ENCODE measurements around the gene COQ8A. TPM values are rescaled to one million over a fixed set of nuclear protein-coding genes. Genes with fewer than 3 reads are reported as not detected.

The COQ8A gene
- polyA plus RNA-seq, 3 donors = 113 to 120 (median 114) TPM

DNA sequence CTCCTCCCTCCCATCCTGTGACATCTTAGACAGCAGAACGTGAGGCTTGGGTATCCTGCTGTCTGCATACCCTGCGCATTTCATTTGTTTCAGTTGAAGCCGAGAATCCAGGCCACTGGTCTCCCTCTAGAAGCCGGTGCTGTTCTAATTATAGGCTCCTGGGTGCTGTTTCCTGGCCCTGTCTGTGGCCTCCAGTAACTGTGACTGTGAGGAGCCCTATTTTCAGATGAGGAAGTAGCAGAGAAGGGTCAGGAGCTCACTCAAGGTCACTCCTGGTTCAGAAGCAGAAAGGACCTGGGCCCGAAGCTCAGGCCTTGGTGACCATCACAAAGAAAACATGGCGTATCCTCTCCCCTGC is 24.0 kb downstream of the COQ8A start:
- H3K27ac ChIP-seq (ENCODE audit: low read depth, low read length) = no peak overlapping the region
- 63 to 74% (median 73%) methylated on average over 6 of the region's 6 CpGs for WGBS, 3 donors

DNA sequence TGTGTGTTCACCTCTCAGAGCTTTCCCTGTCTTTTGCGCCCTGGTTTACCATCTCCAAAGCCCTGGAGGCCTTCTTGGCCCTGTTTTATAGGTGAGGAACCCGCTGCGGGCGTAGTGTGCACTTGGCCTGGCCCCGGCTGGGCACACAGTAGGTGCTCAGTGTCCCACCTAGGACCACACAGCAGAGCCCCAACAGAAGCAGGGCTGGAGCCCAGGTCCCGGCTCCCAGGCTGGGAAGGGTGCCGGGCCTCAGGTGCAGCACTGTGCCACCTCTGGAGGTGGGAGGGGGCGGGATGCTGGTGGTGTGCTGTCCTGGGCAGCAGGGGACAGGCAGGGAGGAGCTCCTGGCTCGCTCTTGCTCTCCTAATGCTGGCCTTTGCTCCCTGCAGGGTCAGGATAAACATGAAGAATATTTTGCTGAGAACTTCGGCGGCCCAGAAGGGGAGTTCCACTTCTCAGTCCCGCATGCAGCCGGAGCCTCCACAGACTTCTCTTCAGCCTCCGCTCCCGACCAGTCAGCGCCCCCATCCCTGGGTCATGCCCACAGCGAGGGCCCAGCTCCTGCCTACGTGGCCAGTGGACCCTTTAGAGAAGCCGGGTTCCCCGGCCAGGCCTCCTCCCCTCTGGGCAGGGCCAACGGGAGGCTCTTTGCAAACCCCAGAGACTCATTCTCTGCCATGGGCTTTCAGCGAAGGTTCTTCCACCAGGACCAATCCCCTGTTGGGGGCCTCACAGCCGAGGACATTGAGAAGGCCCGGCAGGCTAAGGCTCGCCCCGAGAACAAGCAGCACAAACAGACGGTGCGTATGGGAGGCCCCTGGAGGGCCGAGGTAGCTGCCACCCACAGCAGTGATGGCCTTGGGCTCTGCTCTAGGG is 24.8 kb downstream of the COQ8A start:
- H3K27ac ChIP-seq (ENCODE audit: low read depth, low read length) = no peak overlapping the region
- WGBS, 3 donors = 88 to 94% (median 93%) methylated on average over 28 to 29 of the region's 29 CpGs

DNA sequence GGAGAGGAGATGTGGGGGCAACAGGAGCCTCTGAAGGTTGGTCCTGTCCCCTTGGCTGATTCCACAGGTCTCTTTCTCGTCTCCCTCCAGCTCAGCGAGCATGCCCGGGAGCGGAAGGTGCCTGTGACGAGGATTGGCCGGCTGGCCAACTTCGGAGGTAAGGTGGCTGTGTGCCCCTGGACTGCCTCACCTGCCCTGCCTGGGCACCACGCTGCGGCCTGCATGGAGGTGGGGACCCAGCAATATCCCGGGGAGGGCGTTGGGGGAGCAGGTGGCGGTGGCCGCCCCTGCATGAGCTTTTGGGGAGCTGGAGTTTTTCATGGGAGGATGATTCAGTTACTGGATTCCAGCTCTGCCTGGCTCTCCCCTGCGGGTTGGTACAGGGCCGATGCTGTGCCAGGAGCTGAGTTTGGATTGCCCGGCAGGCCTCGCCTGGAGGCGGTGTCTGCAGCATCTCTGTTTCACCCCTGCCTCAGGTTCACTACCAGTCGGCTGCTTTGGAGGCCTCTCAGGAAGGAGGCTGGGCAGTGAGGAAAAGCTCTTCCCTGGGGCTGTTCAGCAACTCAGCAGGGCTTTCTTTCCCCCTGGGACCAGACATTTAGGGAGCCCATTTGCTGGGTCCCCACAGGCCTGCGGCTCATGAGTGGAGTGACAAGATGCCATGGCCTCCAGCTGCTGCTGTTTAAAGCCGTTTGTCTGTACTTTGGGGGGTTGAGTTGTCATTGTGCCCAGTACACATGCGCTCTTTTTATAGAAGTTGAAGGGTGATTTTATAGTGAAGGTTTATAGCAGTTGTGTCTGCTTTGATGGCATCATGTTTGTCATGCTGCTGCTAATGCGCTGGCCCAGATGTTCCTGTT is 25.7 kb downstream of the COQ8A start:
- no peak overlapping the region for H3K27ac ChIP-seq (ENCODE audit: low read depth, low read length)
- 93 to 95% (median 93%) methylated on average over 23 of the region's 23 CpGs for WGBS, 3 donors

DNA sequence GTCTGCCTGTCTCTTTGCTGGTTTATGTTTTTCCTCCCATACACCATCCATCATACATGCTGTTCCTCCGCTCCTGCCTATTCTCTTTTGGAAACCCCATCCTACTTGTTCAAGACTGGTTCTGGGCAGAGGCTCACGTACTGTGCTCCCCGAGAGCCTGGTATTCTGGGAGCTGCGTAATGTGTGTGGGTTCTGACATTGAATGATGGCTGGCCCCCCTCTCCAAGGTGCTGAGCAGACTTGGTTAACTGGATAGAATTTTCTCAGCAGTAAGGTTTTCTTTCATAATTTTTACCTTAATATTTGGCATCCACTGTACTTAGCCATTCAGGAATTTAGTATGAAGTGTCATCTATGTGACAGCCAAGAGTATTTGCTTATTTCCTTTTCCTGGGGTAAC is 26.6 kb downstream of the COQ8A start:
- H3K27ac ChIP-seq (ENCODE audit: low read depth, low read length) = no peak overlapping the region

DNA sequence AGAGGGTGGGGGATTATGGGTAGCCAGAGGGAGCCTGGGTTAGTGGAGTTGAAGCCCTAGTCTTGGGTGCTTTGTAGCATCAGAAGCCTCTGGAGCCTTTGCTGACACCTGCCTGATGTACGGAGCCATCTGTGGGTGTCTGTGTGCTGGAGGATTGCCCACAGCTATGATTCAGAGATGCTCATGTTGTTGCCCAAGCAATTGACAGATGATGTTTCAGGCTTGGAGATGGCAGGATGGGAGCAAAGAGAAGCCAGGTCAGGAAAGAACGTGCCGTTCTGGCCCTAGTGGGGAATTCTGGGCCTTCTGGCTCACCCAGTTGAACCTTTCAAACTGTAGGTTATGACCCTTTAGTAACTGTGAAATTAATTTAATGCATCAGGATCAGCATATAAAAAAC is 27.6 kb downstream of the COQ8A start:
- H3K27ac ChIP-seq (ENCODE audit: low read depth, low read length) = no peak overlapping the region
- WGBS, 3 donors = 73 to 93% (median 79%) methylated on average over 3 of the region's 3 CpGs

More for the DNA sequence above, 26.6 kb downstream of the COQ8A start:
- WGBS, 3 donors = 92 to 97% (median 95%) methylated on average over 4 of the region's 4 CpGs

DNA sequence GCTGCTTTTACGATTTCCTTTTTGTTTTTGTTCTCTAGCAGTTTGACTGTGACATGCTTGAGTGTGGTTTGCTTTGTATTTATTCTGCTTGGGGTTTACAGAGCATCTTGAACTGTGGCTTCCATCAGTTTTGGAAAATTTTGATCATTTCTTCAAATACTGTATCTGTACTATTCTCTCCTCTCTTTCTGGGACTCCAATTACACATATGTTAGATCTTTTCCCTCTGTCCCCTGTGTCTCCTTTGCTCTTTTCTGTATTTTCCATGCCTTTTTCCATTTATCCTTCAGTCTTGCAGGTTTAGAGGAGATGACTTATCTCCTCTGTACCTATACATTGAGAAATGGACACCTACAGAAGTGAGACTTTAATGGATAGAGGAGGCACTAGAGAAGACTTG is 31.7 kb downstream of the COQ8A start:
- 94 to 100% (median 96%) methylated on average over 1 of the region's 1 CpG for WGBS, 3 donors

DNA sequence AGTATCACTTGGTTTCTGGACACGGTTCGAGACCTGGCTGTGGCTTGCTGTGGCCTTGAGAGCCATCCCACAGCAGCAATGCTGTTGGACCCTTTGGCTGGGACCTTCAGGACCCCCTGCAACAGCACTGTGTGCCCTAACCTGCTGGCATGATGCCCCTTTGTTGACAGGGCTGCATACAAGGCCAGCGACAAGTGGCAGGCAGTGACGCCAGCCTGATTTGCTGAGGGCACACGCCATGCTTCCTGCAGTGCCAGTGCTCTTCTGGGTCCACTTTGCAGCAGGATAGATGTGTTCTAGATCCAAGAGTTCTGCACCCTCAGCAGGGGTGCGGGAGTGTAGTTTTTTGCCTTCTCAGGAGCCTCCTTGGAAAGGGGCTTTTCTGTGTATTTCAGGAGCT is 32.8 kb downstream of the COQ8A start:
- H3K27ac ChIP-seq (ENCODE audit: low read depth, low read length) = no peak overlapping the region
- 47 to 93% (median 84%) methylated on average over 6 of the region's 6 CpGs for WGBS, 3 donors

More for the DNA sequence above, 31.7 kb downstream of the COQ8A start:
- H3K27ac ChIP-seq (ENCODE audit: low read depth, low read length) = no peak overlapping the region

DNA sequence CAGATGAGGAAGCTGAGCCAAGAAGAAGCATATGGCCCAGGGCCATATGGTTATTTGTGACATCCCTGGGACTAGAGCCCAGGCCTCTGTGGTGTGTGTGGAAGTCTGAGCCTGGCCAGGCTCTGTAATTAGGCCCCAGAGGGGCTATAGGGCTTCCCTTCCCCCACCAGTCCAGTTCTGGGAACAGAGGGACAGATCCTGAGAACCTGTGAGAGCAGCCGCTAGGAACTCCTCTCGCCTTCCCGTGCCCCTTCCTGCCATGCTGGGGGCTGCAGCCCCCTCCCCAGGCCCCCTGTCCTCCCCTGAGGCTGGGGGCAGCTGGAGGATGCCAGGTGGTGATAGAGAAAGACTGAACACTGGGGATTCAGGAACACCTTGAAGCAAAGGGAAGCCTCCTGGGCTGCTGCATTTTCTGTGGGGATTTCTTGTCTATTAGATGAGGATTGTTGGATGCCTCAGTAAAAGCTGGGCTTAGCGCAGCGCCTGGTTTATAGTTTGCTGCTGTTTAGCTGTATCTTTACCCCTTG is 33.3 kb downstream of the COQ8A start:
- WGBS, 3 donors = 62 to 73% (median 72%) methylated on average over 5 of the region's 5 CpGs
- H3K27ac ChIP-seq (ENCODE audit: low read depth, low read length) = peak overlapping the region; percentile 77

DNA sequence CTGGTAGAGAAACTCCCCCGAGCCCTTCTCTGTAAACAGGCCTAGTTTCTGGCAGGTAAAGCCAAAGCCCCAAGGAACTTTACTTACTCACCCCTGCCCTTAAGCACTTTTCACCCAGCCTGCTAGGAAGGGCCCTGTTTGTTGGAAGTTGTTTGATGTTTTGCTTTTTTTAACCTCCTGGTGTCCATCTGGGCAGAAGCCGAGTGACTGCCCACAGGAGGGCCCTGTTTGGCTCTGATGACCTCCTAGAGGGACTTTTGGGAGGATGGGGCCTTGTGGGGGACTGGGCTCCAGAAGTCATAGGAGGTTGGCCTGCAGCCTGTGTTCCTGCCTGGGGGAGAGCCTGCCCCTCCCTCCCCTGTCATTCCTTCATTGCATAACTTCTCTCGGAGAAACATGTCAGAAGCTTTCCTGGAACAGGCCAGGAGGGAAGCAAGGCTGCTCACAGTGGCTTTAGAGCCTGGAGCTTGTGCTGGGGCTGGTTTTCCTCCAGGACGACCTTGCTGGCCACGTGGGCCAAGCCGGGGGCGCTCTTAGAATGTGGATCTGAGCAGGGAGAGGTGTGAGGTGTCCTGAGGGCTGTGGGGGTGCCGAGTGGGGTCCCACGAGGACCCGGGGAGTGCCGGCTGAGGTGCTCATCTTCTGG is 33.9 kb downstream of the COQ8A start:
- 31 to 47% (median 36%) methylated on average over 11 of the region's 11 CpGs for WGBS, 3 donors

DNA sequence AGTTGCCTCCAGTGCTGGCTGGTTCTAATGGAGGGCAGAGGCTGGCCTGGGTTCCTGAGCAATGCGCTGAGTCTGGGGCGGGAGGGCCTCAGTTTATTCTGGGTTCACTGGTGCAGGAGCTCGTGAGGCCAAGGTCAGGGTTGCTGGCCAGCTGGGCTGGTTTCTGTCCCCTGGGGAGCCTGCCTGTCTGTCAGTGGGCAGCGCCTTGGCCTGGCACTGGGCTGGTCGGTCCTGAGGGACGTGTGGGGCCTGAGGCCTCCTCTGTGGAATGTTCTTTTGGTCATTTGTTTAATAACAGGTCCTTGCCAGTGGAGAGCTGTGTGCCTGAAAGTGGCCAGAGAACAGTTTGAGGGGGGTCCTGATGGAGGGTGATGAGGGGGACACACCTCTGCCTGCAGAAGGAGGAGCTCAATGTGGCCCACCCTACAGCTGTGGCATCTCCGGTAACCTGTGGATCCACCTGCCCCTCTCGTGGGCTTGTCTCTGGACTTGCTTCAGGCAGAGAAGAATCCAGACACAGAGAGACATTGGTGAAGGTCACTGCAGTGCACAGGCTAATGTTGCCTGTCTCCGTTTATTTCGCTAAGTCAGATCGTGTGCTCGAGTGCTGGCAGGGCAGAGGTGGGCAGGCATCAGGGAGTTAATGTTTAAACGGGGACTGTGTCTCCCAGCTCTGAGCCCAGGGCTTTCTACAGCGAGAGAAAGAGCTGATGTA is 34.6 kb downstream of the COQ8A start:
- peak overlapping the region; percentile 96 for H3K27ac ChIP-seq (ENCODE audit: low read depth, low read length)
- WGBS, 3 donors = 20 to 73% (median 69%) methylated on average over 14 of the region's 14 CpGs

More for the DNA sequence above, 33.9 kb downstream of the COQ8A start:
- H3K27ac ChIP-seq (ENCODE audit: low read depth, low read length) = peak overlapping the region; percentile 96

DNA sequence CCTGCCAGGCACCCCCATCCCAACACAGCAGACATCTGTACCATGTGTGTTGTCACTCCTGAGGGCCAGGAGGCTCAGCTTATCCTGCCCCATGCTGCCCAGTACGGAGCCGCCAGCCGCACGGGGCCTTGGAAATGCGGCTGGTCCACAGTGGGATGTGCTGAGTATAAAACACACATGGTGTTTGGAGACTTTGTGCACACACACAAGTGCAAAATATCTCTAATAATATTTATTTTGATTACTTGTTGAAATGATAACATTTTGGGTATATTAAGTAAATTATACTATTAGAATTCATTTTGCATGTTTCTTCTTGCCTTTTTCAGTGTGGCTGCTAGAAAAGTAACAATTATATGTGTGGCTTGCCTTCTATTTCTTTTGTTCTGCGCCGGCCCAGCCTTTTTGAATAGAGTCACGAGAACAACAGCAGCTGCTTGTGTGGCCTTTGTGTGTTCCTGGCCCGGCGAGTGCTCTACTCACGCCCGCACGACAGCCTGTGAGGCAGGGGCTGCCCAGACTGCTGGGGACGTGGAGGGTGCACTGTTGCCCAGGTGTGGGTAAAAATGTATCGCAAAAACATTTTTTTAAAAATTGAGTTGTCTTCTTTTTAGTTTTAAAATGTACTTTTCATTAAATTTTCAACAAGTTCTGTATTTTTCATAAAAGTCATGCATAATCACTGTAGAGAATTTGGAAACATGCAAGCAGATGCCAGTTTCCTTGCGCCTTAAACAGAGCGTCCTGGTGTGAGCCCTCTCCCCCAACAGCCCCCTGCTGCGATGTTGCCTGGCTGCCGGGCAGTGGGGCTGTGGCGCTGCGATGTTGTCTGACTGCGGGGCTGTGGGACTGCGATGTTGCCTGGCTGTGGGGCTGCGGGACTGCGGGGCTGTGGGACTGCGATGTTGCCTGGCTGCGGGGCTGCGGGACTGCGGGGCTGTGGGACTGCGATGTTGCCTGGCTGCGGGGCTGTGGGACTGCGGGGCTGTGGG is 35.5 kb downstream of the COQ8A start:
- H3K27ac ChIP-seq (ENCODE audit: low read depth, low read length) = no peak overlapping the region
- 48 to 95% (median 88%) methylated on average over 24 to 28 of the region's 32 CpGs for WGBS, 3 donors

DNA sequence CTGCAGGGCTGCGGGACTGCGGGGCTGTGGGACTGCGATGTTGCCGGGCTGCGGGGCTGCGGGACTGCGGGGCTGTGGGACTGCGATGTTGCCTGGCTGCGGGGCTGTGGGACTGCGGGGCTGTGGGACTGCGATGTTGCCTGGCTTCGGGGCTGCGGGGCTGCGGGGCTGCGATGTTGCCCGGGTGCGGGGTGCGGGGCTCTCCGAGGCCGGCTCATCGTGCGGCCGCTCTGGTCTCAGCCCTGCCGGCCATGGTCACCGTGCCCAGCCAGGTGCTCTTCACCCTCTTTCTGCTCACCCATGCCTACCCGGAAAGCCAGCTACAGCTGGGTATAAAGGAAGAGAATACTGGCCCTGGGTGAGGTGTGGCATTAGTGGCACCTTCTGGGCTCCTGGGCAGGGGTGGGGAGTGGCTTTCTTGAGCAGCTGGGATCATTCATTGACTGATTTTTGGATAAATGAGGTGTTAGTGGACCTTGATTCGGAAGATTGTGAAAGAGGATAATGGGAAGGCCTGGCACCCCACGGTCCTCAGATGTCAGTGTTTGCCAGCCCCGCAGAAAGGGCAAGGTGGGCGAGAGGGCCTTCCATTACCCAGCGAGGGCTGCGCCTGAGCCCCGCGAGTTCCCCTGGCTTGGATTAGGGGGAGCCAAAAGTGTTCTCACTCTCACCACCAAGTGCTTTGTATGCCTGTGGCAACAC is 36.3 kb downstream of the COQ8A start:
- H3K27ac ChIP-seq (ENCODE audit: low read depth, low read length) = no peak overlapping the region
- 91 to 93% (median 92%) methylated on average over 26 to 34 of the region's 34 CpGs for WGBS, 3 donors

DNA sequence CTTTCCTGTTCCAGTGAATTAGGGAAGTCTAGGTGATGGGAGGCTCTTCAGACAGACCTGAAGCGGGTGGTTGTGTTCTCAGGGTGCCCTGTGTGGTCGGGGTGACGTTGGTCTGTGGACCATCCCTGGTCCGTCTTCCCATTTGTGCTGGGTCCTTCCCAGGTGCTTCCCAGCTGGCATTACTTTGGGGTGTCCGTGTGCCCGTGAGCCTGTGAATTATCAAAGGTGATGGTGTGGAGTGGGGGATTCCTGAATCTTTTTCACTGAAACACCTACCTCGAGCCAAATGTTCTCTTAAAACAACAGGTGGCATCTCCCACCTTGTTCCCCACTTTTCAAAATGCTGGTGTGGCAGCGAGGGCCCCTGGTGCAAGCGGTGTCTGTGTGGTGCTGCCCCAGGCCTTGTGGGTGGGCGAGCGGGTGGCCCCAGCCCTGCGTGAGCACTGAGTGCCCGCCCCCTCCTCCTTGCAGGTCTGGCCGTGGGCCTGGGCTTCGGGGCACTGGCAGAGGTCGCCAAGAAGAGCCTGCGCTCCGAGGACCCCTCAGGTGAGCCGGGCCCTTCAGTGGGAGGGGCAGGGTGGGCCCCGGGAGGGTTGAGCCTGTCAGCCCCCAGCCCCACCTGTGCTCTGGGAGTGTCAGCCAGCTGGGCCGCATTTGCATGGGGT is 37.0 kb downstream of the COQ8A start:
- no peak overlapping the region for H3K27ac ChIP-seq (ENCODE audit: low read depth, low read length)
- WGBS, 3 donors = 89 to 92% (median 92%) methylated on average over 18 to 21 of the region's 21 CpGs

DNA sequence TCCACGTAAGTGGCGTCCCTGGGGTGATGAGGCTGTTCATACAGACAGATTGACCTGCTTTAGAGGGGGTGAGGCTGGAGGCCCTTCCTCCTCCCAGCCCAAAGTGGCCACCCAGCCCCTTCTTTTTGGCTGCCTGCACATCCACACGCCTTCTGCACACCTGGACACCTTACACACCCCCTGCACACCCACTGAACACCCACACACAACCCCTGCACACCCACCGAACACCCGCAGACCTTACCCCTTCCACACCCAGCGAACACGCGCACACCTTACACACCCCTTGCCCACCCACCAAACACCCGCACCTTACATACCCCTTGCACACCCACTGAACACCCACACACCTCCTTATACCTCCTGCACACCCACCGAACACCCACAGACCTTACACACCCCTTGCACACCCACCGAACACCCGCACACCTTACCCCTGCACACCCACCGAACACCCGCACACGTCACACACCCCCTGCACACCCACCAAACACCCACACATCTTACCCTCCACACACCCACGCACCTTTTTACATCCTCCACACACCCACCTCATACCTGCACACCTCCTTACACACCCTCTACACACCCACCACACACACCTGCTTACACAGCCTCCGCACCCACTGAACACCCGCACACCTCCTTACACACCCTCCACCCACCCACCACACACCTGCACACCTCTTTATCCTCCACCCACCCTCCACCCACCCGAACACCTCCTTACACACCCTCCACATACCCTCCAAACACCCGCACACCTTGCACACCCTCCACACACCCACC is 37.7 kb downstream of the COQ8A start:
- H3K27ac ChIP-seq (ENCODE audit: low read depth, low read length) = no peak overlapping the region
- 92 to 94% (median 93%) methylated on average over 19 to 20 of the region's 20 CpGs for WGBS, 3 donors

DNA sequence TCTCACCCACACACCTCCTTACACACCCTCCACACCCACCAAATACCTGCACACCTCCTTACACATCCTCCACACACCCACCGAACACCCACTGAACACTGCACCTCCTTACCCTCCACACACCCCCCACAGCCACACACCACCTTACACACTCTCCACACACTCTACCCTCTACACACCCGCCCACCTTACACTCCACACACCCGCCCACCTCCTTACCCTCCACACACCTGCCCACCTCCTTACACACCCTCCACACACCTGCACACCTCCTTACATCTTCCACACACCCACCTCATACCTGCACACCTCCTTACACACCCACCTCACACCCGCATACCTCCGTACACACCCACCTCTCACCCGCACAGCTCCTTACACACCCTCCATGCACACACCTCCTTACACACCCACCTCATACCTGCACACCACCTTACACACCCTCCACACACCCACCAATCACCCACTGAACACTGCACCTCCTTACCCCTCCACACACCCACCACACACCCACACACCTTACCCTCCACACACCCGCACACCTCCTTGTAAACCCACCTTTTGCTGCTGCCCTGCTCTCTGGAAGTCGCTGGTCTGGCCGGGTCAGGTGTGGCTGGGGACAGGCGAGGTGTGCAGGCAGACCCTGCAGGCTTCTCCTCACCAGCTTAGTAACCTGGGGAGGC is 38.5 kb downstream of the COQ8A start:
- WGBS, 3 donors = 91 to 98% (median 94%) methylated on average over 5 to 10 of the region's 10 CpGs
- no peak overlapping the region for H3K27ac ChIP-seq (ENCODE audit: low read depth, low read length)

All from adipose tissue (tissue), 3 donors.